NCI-H1930 (cell line): ENCODE results near the gene CDKL2.

ENCODE experiments used
- DNase-seq, 2 experiments: peaks; one replicate each; lab custom pipeline; 2025; lab: John Stamatoyannopoulos, UW

CDKL2 gene

GRCh38 chr4:75639124-75639695, 8.9 kb upstream of the CDKL2 start:
- DNase-seq = no peak

DNA sequence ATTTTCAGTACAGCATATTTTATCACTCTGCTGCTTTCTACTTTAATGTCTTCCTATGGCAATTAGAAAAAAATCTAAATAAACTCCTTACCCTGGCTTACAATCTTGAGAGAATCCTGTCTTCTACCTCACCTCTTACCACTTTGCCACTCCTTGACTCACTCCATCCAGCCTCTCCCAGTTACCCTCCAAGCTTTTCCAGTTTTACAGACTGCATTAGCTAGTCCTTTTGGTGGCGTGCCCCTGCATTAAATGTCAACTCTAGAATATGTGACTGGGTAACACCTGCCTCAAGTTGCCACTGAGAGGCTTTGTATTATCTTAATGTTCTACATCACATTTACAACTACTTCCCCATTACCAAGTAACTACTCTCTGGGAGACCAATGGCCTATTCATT, 7.5 kb upstream of the CDKL2 start:
- no peak for DNase-seq

GRCh38 chr4:75637176-75637575, 6.8 kb upstream of the CDKL2 start:
- no peak for DNase-seq

DNA sequence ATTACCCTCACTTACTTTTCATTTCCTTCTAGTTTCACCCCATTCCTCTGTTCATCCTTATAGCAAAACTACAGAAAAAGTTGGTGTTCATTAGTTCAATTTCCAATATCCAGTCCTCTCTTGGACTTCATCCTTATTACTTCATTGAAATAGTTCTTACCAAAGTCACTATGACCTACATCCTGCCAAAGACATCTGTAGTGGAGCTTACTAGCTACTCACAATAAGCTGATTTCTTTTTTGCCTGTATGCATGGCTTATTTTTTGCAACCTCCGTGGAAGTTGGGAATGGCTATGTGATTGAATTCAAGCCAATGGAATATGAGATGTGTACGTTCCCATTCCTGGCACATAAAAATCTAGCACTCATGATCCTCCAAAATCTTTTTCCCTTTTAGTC, 4.6 kb upstream of the CDKL2 start:
- no peak for DNase-seq

DNA sequence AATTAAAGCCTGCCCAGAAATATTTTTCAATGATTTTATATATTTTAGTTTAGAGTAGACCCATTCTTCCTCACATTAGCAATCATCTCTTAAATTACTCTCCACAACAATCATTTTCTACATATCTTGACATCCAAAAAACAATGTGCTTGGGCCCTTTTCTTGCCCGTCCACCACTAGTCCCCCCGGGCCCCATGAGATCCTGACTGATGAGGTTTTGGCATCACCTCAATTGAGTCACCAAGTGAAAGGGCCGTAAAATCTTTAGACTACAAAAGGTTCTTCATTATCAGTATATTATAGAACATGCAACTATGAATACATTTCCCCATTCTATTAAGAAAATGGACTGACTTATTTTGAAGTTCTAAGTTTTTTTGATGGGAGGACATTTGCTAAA, 4.0 kb upstream of the CDKL2 start:
- DNase-seq = no peak

- no peak for DNase-seq
These were observed 3.5 kb upstream of the CDKL2 start for GRCh38 chr4:75633846-75634245.

DNA sequence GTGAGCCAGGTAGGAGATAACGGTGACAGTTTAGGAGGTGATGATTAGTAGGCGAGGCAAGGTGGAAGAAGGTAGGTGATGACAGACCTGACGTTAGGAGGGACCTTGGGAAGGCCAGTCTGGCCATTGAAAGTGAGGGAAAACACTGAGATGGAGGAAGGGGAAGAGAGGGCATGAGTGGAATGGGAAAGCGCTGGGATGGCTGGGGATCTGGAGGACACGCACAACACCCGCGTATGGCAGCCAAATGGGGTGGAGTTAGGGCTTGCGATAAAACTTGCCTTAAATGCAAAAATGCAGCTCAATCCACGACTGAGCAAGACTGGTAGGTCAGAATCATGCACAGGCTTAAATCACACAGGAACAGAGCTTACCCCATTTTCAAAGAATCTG, 605 bp upstream of the CDKL2 start:
- DNase-seq = no peak

DNA sequence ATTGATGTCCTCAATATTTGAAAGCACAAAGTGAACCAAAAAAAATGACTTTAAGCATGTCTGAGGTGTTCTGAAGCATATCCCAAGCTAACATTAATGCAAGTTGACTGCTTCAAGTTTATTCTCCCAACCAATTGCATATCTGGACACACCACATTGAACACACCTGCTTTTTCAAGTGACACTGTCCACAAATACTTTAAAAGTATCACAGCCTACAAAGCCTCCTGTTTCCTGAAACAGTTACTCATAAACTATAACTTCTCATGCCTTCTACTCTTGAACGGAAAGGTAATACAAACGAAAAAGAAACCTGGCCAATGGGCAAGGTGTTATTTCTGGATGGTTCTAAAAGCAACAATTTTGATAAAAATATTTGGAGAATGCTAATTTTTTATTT, 1.1 kb downstream of the CDKL2 start:
- no peak for DNase-seq

GRCh38 chr4:75623026-75623425, 7.3 kb downstream of the CDKL2 start:
- DNase-seq = no peak

GRCh38 chr4:75621715-75622114, 8.6 kb downstream of the CDKL2 start:
- no peak for DNase-seq

- no peak for DNase-seq
These were observed 18.0 kb downstream of the CDKL2 start for GRCh38 chr4:75612306-75612705.

DNA sequence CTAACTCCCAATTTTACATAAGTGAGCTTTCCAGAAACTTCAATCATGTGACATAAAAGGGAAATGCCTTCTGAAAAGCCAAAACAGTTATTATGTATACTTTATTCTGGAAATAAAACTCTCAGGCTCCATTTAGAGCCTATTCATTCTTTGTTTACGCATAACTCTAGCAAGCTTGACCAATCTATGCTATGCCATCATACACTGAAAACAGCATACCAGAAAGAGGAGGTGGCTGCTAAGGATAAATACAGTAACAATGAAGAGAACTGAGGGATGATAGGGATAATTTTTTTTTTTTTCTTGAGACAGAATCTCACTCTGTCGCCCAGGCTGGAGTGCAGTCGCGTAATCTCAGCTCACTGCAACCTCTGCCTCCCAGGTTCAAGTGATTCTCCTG, 24.4 kb downstream of the CDKL2 start:
- DNase-seq = no peak

- no peak for DNase-seq
These were observed 30.7 kb downstream of the CDKL2 start for GRCh38 chr4:75599647-75600046.

- no peak for DNase-seq
These were observed 31.9 kb downstream of the CDKL2 start for GRCh38 chr4:75598390-75598789.

GRCh38 chr4:75596061-75596460, 34.3 kb downstream of the CDKL2 start:
- no peak for DNase-seq

- DNase-seq = no peak
These were observed 36.9 kb downstream of the CDKL2 start for GRCh38 chr4:75593393-75593792.

GRCh38 chr4:75584067-75584466, 46.3 kb downstream of the CDKL2 start:
- no peak for DNase-seq

DNA sequence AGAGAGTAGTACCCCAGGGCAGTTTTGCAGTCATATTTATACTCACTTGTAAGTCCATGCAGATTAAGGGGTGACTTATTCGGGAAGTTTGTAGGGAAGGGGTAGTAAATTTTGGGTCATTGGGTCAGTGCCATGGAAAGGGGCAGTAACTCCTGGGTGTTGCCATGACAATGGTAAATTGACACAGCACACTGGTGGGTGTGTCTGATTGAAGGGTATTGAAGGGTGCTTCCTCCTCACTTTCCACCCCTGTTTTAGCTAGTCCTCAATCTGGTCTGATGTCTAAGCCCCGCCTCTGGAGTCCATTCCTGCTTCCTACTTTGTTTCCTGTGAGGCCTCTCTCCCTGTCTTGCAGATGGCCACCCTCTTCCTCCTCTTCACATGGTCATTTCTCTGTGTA, 62.6 kb downstream of the CDKL2 start:
- DNase-seq = no peak

DNA sequence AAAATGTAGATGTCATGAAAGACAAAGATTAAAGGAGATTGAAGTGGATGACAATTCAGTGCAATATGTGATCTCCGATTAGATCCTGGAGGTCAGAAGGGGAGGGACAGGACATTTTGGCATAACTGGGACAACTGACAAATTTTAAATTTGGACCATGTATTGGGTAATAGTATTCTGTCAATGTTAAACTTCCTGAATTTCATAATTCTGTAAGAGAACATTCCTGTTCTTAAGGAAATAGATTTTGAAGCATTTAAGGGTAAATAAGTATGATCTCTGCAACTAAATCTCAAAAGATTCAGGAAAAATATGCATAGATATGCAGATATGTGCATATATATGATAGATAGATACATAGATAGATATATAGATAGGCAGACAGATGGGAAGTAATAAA, 63.4 kb downstream of the CDKL2 start:
- no peak for DNase-seq

DNA sequence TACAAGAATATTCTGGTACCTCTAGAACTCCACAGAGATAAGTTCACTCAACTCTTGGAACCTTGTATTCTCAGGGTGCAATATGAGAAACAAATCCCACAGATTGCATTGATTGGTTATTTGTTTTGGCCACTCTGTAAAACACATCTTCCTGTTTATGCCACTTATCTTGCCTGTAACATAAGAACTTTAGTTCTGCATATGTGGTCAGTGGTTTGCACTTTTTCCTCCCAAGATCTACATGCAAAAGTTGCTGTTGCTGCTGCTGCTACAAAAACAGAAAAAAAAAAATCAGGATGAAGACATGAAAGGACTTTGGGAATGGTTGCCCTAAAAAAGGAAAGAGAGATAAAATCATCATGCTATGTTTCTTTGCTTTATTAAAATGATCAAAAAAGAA, 64.8 kb downstream of the CDKL2 start:
- DNase-seq = no peak

DNA sequence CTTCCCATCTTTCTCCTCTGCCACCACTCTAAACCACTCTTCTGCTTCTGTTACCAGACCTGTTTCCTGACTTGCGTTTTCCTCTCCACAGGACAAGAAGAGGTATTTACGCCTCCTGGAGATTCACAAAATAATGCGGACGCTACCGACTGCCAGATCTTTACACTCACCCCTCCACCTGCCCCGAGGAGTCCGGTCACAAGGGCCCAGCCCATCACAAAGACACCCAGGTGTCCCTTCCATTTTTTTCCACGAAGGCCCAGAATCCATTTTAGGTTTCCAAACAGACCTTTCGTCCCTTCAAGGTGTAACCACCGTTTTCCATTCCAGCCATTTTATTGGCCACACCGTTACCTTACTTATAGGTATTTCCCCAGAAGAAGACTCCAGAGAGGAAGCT, 66.3 kb downstream of the CDKL2 start:
- DNase-seq = no peak

DNA sequence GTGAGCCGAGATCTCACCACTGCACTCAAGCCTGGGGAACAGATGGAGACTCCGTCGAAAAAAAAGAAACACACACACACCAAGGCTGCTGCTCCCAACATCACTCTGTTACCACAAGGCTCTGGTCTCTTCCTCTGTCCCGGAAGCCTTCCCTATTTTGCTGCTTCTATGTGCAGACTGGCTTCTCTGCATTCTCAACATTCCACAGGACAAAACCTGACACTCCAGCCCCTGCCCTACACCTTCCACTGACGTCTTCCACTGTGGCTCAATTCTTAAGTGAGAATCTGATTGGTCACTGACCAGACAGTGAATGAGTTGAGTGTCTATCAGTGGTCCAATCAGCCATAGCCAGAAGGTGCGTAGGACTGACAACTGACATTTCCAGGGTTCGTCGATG, 68.5 kb downstream of the CDKL2 start:
- DNase-seq = no peak

DNA sequence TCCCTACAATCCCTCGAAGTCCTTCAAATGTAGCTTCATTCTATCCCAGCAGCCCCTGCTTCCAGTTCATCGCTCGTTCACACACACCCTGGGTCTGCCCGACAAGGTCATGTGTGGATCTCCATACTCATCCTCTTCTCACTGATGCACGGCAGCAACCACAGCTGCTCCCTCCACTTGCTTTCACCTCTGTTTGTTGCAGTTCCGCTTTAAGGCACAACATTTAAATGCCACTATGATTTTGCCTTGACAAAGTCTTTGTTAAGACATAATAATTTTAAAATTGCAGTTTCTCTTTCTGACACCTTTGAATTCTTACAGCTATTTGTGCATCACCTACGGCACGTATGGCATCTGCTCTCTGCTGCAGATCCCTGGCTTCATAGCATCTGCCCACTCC, 72.6 kb downstream of the CDKL2 start:
- DNase-seq = no peak

- DNase-seq = no peak
These were observed 74.8 kb downstream of the CDKL2 start, which contains the start of gene ODAPH for GRCh38 chr4:75555294-75556164. ODAPH (plus strand) TSS chr4:75556066; CDS start chr4:75556083, 17 bp downstream.
